Esophagus muscularis mucosa (tissue), 4 donors: ENCODE data around the gene TTC39C. TPM values are rescaled to one million over a fixed set of nuclear protein-coding genes. Genes with fewer than 3 reads are reported as not detected.

ENCODE experiments used
- DNase-seq: peaks from one replicate; pipeline ENCODE4 v3.0.0-alpha.2; 2017; ENCODE audit errors: extremely low spot score
- H3K27ac ChIP-seq, 4 donors: fragments of 200-600 bp; sonication (generic); replicated peaks in 1 of 4; 1 replicate in 3 of 4; 2 replicates in 1 of 4; pipeline ENCODE4 v1.5.1; 2016 to 2019; ENCODE audit warnings: mild to moderate bottlenecking in 1 of 4
- H3K27me3 ChIP-seq, 4 donors: fragments of 200-600 bp; sonication (generic); one replicate each; pipeline versions ENCODE4 v1.5.1 to v1.6.0; 2016 to 2019
- H3K36me3 ChIP-seq, 4 donors: fragments of 200-600 bp; sonication (generic); one replicate each; pipeline ENCODE4 v1.5.1; 2016 to 2019
- H3K4me1 ChIP-seq, 4 donors: fragments of 200-600 bp; sonication (generic); one replicate each; pipeline ENCODE4 v1.5.1; 2016 to 2019
- H3K4me3 ChIP-seq, 4 donors: fragments of 200-600 bp; sonication (generic); 1 replicate in 2 of 4; 2 replicates in 2 of 4; pipeline ENCODE4 v1.5.1; 2016 to 2019; ENCODE audit warnings: mild to moderate bottlenecking in 4 of 4, moderate library complexity in 1 of 4
- H3K9me3 ChIP-seq, 4 donors: fragments of 200-600 bp; sonication (generic); 1 replicate in 3 of 4; 2 replicates in 1 of 4; pipeline ENCODE4 v1.5.1; 2016 to 2019
- EP300 ChIP-seq: sonication (generic); formaldehyde crosslinking; IDR thresholded peaks from one replicate; pipeline ENCODE4 v1.6.1; 2017; ENCODE audit warnings: antibody characterized with exemption
- POLR2A ChIP-seq: fragments of 450-650 bp; IDR thresholded peaks from one replicate; pipeline ENCODE4 v1.6.1; 2017; ENCODE audit warnings: antibody characterized with exemption, moderate library complexity, mild to moderate bottlenecking, low read depth
- POLR2AphosphoS5 ChIP-seq, 2 donors: sonication (generic); formaldehyde crosslinking; IDR thresholded peaks; one replicate each; pipeline ENCODE4 v1.6.1; 2017; ENCODE audit warnings: antibody characterized with exemption in 2 of 2
- WGBS: methylation state at CpG from one replicate; pipeline ENCODE4 v1.1.5; 2018; 5-methylcytosine and 5-hydroxymethylcytosine counted together
- intact Hi-C: fragments of 100-400 bp; cut with DNase I; formaldehyde crosslinking; loops from one replicate; pipeline ENCODE4 v1.15.1; 2023
- total RNA-seq, 4 donors: library from RNA; depleted of rRNA; stranded (reverse); fragments of >200 nt; gene quantifications; one replicate each; pipeline versions ENCODE4 v1.1.0 to v1.2.1, GENCODE V29; 2016
- TF ChIP-seq, protein P1 (sequence below), 3 experiments: fragments of 200-600 bp in 2 of 3; fragments of 450-650 bp in 1 of 3; sonication (generic) in 2 of 3; IDR thresholded peaks; one replicate each; pipeline ENCODE4 v1.5.1; 2017 to 2019; ENCODE audit warnings: antibody characterized with exemption in 3 of 3, mild to moderate bottlenecking in 2 of 3, moderate library complexity in 1 of 3

Gene TTC39C
- total RNA-seq, 4 donors from 2014 or later, result 32.3 to 45.4 (median 34.8) TPM

DNA sequence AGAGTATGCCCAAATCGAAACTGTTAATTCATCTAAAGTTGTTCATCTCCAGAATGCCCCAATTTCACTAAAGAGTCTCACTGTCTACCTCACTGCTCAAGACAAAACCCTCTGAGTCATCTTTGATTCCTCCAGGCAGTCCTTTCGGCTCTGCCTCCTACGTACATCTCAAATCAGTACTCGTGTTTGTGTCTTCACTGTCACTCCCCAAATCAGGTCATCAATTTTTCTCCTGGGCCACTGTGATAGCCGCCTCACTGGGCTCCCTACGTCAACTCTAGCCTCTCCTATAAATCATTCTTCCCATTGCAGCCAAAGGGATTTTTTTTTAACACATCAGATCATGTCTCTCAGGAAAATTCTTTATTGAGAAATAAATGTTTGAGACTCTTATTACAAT is 42.1 kb upstream of the TTC39C start:
- H3K27ac ChIP-seq, result no peak overlapping the region
- H3K27me3 ChIP-seq, result no peaks in the 10 kb centered on the region
- H3K4me1 ChIP-seq, result no peaks in the 10 kb centered on the region
- H3K36me3 ChIP-seq, result no peaks in the 10 kb centered on the region
- no peak for TF ChIP-seq POLR2A
- TF ChIP-seq, protein P1, sequence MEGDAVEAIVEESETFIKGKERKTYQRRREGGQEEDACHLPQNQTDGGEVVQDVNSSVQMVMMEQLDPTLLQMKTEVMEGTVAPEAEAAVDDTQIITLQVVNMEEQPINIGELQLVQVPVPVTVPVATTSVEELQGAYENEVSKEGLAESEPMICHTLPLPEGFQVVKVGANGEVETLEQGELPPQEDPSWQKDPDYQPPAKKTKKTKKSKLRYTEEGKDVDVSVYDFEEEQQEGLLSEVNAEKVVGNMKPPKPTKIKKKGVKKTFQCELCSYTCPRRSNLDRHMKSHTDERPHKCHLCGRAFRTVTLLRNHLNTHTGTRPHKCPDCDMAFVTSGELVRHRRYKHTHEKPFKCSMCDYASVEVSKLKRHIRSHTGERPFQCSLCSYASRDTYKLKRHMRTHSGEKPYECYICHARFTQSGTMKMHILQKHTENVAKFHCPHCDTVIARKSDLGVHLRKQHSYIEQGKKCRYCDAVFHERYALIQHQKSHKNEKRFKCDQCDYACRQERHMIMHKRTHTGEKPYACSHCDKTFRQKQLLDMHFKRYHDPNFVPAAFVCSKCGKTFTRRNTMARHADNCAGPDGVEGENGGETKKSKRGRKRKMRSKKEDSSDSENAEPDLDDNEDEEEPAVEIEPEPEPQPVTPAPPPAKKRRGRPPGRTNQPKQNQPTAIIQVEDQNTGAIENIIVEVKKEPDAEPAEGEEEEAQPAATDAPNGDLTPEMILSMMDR (IDR thresholded peaks at IDR 0.05), result no peak
- no peak for TF ChIP-seq POLR2AphosphoS5 (IDR thresholded peaks at IDR 0.05)
- no peak for TF ChIP-seq EP300
- H3K4me3 ChIP-seq, result no peak overlapping the region
- intact Hi-C loops, result no loop called here
- DNase-seq, result no peak
- WGBS, result 79% methylated on average over 6 of the region's 6 CpGs
- no peaks in the 10 kb centered on the region for H3K9me3 ChIP-seq

DNA sequence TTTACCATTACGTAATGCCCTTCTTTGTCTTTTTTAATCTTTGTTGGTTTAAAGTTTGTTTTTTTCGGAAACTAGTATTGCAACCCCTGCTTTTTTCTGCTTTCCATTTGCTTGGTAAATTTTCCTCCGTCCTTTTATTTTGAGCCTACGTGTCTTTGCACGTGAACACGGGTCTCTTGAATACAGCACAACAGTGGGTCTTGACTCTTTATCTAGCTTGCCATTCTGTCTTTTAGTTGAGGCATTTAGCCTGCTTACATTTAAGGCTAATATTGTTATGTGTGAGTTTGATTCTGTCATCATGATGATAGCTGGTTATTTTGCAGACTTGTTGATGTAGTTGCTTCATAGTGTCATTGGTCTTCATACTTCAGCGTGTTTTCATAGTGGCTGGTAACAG is 37.5 kb upstream of the TTC39C start:
- DNase-seq, result no peak
- intact Hi-C loops, result no loop called here
- TF ChIP-seq POLR2AphosphoS5 (IDR thresholded peaks at IDR 0.05), result no peak
- TF ChIP-seq POLR2A, result no peak
- TF ChIP-seq EP300, result no peak
- TF ChIP-seq, protein P1 (IDR thresholded peaks at IDR 0.05), result no peak
- Histone ChIP-seq H3K4me3 (no peak overlapping the region), H3K27ac (no peak overlapping the region), H3K4me1 (peaks cover 0 to 15% (median 12%) of the 10 kb centered on the region in 4 donors), H3K36me3 (no peaks in the 10 kb centered on the region), H3K9me3 (no peaks in the 10 kb centered on the region), H3K27me3 (no peaks in the 10 kb centered on the region)
- WGBS, result 95% methylated on average over 7 of the region's 7 CpGs

DNA sequence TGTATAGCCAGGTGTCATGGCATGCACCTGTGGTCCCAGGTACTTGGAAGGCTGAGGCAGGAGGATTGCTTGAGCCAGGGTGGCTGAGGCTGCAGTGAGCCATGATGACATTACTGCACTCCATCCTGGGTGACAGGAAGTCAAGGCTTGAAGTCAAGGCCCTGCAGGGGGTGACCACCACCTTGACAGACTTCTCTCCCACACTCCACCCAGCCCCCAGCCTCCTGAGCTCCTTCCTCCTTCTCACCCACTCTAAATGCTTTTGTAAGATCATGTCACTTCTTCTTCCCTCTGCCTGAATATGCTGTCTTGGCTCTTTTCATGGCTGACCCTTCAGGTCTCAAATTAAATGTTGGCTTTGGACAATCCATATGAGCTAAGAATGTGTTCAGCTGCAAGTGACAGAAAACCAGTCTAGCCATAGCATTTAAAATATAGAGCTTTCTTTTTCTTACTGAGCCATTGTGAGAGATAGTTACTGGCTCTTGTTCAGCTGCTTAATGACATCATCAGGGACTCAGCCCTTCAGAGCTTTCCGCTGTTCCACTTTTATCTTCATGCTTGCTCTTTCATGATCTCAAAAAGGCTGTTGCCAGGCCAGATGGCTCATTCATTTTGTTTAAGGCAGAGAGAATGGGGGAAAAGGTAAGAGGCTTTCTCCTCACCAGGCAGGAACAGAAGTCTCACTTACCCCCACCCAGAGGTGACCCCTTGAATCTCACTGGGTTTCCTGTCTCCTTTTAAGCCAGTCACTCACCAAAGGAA is 36.7 kb upstream of the TTC39C start:
- 70% methylated on average over 1 of the region's 1 CpG for WGBS
- Histone ChIP-seq H3K36me3 (no peaks in the 10 kb centered on the region), H3K27me3 (no peaks in the 10 kb centered on the region), H3K4me1 (peaks cover 0 to 23% (median 20%) of the 10 kb centered on the region in 4 donors), H3K27ac (no peak overlapping the region), H3K9me3 (no peaks in the 10 kb centered on the region), H3K4me3 (no peak overlapping the region)
- no peak for TF ChIP-seq EP300
- TF ChIP-seq POLR2AphosphoS5 (IDR thresholded peaks at IDR 0.05), result no peak
- TF ChIP-seq POLR2A, result no peak
- TF ChIP-seq, protein P1 (IDR thresholded peaks at IDR 0.05), result no peak
- intact Hi-C loops, result no loop called here
- no peak for DNase-seq

DNA sequence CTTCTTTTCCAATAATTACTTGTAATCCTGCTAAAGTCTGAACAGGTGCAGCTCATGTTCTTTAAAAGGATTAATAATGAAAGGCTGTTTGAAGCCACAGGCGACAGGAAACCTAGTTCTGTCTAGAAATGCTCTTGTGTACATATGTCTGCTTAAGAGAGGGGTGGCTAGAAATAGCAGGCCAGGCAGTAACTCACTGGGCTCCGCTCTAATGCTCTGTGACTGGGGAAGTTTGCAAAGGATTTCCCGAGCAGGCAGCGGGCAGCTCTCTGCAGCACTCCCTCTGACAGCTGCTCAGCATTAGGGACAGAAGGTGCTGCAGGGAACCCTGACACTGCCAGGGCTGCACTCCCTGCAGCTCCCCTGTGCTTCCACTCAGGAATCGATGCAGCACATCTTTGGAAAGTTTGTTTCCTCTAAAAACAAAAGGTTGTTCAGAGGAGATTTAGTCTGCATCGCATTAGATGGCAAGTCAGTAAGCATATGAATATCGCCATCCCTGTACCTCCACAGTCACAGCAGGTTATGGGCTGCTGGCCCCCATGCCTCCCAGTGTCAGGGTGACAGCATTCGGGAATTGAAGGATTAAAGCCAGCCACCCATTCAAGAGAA is 33.1 kb upstream of the TTC39C start:
- Histone ChIP-seq H3K4me1 (peaks cover 0 to 28% (median 24%) of the 10 kb centered on the region in 4 donors), H3K27ac (peak overlapping the region; percentile 85 to 89 (median 86)), H3K4me3 (peak overlapping the region; percentile 17 to 43 (median 27)), H3K27me3 (no peaks in the 10 kb centered on the region), H3K36me3 (no peaks in the 10 kb centered on the region), H3K9me3 (no peaks in the 10 kb centered on the region)
- intact Hi-C loops, result no loop called here
- WGBS, result 60% methylated on average over 7 of the region's 8 CpGs
- DNase-seq, result no peak
- TF ChIP-seq POLR2AphosphoS5 (IDR thresholded peaks at IDR 0.05) (peak in 1 of 2 donors; percentile 34), POLR2A (no peak)

DNA sequence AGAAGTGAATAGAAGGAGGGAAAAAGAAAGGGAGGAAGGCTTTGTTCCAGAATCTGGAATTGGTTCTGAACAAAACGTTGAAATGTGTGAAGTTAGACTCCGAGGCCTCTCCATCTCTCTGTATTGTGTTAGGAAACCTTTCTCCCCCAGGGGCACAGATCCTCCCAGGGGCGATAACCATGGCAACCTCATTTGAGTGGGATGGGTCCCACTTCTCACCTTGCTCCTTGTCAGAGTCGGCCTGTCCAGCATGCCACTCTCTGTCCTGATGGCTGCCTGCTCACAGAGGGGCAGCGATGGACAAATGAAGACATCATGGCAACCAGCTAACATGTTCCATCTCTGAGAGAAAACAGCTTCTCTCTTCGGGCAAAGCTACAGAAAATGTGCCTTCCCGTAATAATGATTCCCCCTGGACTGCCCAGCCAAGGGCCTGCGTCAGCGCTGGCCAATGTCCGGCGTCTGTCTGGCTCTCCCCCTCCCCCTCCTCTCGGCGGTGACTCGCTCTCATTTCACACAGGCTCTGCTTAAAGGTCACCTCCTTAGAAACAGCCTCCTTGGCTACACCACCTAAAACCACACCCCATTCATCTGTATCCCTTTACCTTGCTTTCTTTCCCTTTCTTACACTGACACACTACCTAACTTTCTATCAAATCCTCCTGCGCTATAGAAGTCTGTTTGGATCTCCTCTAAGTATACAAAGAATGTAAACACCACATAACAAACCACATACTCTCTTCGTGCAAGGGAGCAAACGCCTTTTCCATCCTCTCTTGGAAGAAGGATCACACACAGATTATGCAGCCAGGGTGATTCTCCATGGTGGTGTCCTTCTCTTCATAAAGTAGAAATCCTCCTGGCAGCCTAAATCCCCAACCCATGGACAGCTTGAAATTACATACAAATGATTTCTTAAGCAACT is 32.1 kb upstream of the TTC39C start:
- H3K27ac ChIP-seq, result peak overlapping the region; percentile 85 to 89 (median 86)
- no peaks in the 10 kb centered on the region for H3K36me3 ChIP-seq
- DNase-seq, result peak; percentile 95
- H3K4me1 ChIP-seq, result peaks cover 0 to 28% (median 24%) of the 10 kb centered on the region in 4 donors
- TF ChIP-seq EP300 (peak; percentile 21), POLR2AphosphoS5 (IDR thresholded peaks at IDR 0.05) (peak; percentile 70 to 89), POLR2A (no peak)
- TF ChIP-seq, protein P1 (IDR thresholded peaks at IDR 0.05), result no peak
- H3K27me3 ChIP-seq, result no peaks in the 10 kb centered on the region
- no peaks in the 10 kb centered on the region for H3K9me3 ChIP-seq
- intact Hi-C loops, result no loop called here
- peak overlapping the region; percentile 17 to 43 (median 27) for H3K4me3 ChIP-seq
- 29% methylated on average over 17 of the region's 17 CpGs for WGBS
